NCI-H2029 (cell line): ENCODE results near the gene PRRX1.

Experiments
- DNase-seq: peaks from one replicate; lab custom pipeline; 2025; lab: John Stamatoyannopoulos, UW

PRRX1 gene

DNA sequence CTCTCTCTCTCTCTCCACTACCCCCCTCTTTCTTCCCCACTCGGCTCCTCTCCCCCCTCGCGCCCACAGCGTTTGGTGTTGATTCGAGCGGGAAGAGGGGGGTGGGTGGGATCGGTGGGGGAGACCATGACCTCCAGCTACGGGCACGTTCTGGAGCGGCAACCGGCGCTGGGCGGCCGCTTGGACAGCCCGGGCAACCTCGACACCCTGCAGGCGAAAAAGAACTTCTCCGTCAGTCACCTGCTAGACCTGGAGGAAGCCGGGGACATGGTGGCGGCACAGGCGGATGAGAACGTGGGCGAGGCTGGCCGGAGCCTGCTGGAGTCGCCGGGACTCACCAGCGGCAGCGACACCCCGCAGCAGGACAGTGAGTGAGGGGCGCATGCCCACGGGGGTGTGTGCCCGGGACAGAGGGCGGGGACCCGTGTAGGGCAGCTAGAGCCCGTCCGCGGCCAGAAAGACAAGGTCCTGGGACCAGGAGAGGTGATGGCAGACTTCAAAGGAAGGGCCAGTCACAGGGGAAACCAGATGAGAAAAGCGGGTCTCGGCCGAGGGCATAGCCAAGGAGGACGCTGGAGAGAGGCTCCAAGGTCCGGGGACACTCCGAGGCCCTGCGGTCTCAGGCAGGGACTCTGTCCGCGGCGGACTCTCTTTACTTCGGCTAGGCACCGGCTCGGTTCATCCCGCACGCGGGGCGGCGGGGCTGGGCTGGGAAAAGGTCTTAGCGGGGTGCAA is at the start of gene PRRX1:
TSS of gene PRRX1 (plus strand) at position 39 of the 735 bp plus-strand sequence. CDS start at position 127, 88 bp downstream.
- no peak for DNase-seq

DNA sequence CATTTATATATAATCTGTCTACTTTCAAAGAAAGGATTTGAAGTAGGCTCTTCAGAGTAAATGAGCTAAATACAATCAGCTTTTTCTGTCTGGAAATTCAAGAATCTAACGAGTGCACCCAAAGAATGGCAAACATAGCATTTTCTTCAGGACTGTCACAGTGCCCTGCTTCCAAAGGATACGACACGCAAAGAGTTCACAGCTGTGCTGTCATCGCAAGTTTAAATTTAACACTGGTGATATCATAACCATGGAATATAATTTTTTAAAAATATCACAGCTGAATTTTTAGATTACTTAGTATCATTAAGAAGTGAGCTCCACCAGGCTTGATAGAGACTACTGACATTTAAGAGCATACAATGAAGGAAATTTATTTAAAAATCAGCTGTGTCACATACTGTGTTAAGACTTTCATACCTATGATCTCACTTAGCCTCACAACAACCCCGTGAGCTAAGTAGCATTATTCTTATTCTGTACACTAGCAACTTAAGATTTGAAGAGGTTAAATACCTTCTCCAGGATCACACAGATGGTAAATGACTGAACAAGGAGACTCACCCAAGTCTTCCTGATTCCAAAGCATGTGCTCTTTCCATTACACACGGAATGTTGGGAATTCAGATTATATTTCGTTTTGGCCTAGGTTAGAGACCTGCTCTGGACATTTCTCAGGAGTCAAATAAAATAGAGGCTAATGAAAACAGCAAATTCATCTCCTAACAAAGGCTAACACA is 46.2 kb upstream of the PRRX1 start:
- DNase-seq = no peak

DNA sequence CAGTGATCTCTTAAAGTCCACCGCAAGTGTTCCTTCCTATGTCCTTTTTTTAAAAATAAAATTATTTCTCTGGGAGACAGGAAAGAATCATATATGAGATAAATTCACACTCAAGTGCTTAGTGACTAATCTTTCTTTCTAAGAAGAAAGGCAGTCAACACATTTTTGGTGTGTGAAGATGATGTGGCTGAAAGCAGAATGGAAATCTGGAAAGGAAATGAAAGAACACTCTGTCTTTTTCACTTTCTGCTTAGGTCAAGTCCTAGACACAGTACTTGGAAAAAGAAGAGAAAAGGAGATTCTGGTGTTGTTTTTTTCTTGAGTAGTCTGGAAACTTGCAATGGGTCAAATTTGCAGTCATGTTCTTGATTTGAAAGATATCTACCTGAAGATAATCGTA is 45.5 kb upstream of the PRRX1 start:
- no peak for DNase-seq

DNA sequence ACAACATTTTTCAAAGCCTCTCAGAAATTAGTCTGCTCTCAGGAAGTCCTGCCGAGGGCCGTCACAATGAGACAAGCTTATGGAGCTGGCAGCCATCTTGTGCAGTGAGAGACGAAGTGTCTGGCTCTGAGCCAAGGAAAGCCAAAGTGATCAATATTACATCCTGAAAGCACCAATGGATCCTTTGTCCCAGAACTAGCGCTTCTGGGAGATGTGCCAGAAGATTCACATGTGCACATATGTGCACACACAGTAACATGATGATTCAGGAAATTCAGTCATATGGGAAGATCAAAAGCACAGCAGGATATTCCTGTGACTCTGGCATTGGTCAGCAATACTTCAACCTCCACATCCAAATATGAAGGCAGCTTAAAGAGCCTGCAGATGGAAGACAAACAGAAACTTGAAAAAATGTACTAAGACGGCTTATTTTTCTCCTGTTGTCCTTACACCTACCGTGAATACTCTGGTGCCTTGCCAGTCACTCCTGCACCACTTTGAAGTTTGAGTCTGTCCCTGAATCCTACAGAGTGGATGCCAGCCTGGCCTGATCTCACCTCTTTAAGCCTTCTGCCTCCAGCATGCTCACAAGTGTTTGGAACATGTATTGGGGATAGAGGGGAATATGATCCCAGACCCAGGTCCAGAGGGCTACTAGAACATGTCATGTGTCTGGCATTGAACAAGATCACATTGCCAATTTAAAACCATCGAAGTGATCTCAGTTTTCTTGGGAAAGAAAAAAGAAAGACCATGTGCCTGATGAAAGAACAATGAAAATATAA is 44.5 kb upstream of the PRRX1 start:
- DNase-seq = no peak

DNA sequence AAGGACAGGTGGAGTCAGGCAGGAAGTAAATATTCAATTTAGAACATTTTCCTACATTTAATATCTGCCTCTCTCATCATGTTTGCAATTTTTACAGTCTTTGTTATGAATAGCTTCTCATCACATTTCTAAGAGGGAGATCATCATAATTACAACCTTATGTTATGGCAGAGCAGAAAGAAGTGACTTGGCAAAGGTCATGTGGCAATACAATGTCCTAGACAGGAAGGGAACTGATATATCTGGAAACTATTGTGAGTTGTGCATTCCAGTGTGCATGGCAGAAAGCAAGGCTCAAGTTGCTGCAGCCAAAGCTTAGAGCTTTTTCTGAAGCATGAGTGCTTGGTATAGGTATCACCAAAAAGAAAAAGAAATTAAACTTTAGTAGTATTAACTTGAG is 43.8 kb upstream of the PRRX1 start:
- no peak for DNase-seq

DNA sequence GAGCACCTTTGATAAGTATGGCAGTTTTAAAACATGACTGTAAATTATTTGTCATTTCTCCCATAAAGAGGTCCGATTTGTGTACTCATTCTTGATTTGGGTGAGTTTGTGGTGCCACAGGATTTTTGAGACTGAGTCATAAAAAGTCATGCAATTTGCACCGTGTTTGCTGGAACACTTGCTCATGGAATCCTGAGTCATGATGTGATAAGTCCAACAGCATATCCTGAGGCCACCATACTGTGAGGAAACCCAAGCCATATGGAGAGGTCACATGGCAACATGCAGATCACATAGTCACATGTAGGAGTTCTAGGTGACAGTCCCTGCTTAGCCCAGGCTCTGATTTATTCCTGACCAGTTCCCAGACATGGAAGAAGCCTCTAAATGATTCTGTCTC is 40.8 kb upstream of the PRRX1 start:
- DNase-seq = no peak

DNA sequence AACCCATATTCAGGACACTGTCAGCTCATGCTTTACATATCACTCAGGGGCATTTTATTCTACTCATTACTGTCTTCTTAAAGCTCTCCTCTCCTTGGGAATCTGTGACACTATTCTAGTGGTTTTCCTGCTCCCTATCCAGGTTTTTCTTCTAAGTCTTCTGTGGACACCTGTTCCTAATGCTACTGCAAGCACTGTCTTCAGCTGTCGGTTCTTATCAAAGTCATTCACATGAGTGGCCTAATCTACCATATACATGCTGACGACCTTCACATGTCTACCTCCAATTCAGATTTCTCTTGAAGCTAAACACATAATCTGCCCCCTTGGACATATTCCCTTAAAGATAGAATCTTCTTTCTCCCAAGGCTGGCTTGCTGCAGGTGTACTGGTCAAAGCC is 39.8 kb upstream of the PRRX1 start:
- no peak for DNase-seq

DNA sequence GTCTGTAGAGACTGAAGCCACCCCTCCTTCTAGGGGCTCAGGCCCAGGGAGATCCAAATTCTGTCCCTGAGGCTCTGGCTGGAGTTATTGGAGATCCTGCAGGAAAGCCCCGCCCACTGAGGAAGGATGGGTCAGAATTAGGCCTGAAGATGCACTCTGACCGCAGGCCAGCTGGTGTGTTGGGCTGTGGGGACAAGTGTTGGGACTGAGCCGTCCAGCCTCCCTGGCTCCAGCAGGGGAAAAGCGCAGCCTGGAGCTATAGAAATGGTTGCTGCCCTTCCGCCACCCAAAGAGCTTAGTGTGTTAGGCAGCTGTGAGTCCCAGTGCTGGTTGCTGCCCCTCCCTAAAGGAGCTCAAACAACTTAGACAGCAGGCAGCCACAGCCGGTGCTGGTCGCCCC is 33.0 kb upstream of the PRRX1 start:
- DNase-seq = no peak

DNA sequence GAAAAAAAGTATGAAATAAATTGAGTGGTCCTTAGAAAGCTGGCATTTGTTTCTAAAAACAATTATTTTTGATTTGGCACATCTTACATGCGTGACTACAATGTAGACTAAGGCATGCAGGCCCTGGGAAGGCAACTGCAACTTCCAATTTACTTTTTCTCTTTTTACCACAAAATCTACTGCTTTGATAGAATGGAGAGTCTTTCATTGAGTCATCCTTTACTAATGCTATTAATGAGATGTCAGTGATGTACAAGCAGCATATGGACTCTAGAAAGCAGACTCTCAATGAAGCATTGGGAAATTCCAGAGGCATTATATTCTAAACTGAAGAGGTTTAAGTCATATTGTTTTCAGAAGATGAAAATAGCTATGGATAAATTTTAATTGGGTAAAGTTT is 29.6 kb upstream of the PRRX1 start:
- DNase-seq = no peak

DNA sequence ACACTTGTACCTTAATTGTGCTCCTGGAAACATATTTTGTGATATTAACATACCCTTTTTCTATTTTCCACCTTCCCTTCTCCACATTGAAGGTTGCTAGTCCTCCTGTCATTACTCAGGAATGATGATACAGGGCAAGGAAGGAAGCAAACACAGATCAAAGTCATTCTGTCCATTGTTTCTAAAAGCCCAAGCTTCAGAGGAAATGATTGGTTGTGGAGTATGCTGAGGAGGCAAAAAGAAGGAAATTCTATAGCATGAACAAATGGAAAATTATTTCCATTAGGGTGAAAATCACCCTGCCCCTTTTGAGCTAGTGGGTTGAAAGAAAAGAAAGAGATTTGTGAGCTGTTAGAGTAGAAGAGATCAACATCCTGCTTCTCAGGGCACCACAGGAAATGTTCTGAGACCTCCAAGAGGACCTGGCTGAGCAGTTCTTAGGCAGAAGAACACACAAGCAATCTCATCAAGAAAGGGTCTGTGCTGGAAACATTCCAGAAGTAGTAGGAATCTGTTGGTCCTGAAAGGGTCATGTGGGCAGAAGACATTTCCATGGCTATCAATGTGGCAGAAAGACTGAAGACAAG is 29.0 kb upstream of the PRRX1 start:
- no peak for DNase-seq

DNA sequence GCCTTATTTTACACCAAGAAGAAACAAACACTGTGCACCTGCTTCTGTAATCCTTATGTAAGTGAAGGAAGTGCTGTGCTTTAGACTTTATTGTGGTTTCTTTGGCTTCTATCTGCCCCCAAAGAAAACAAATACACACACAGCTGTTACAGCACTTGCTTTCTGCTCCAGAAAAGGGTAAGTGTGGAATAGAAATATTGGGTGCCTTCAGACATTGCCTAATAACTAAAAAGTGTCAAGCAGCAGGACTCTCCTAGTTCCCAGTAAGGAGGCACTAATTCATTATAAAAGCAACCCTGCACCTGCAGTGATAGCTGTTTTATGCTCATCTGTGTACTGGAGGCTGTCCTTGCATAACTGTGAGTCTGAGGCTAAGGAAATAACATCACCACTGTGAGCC is 23.4 kb upstream of the PRRX1 start:
- DNase-seq = no peak

DNA sequence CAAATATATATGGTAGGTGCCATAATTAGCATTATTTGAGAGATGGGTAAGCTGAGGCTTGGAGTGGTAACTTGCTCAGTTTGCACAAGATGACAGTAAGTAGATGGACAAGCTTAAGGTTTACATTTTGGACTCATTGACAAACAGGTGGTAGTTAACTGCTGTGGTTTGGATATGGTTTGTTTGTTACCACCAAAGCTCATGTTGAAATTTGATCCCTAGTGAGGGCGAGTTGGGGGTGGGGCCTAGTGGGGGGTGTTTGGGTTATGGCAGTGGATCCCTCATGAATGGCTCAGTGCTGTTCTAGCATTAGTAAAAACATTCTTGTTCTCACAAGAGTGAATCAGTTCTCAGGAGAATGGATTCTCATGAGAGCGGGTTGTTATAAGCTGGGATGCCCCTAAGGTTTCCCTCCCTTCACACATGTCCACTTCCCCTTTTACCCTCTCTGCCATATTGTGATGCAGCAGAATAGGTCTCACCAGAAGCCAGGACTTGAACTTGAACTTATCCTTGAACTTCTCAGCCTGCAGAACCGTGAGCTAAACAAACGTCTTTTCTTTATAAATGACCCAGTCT is 6.6 kb upstream of the PRRX1 start:
- DNase-seq = no peak

DNA sequence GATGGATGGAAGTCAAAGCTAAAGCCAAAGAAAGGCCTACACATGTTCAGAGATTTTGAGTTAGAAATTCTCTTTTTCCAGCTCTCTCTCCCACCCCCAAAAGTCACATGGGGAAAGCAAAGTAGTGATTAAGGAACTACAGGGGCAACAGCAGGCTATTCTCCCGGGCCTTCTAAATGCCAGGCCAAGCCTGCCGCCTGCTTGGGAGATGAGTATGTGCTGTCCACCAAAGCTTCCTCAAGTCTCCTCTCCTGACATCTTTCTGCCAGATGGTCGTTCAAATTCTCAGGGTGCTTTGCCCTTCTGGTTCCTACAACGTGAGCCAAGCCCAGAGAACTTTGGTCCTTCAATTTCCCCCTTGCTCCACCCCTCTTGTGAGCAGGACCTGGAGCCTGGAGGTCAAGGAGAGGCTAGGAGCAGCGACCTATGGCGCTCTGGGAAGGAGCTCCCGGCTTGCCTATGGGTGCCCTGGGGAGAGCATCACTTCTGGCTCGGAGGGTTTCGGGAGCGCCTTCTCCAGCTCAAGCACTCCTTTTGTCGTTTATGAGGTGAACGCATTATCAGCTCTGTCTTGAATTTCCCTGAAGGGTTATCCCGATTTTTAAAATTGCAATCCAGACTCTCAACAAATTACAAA is 4.4 kb upstream of the PRRX1 start:
- no peak for DNase-seq

DNA sequence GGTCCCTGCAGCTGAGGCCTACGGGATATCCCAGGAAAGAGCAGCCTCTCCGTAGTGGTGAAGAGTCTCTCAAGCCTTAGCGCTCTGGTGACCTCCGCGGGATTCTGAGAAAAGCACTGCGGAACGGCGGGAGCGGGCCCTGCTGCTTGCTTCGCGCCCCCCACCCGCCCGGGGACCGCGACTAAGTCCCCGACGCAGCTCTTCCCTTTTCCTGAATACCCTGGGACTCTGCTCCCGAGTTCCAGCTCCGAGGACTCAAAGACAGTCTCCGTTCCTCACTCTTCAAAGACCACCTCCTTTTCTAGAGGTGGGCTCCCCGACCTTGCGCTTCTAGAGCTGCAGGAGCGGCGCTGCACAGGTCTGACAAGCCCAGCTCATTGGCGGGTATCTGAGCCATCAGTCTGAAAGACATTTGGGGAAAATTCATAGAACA is 3.6 kb upstream of the PRRX1 start:
- no peak for DNase-seq

DNA sequence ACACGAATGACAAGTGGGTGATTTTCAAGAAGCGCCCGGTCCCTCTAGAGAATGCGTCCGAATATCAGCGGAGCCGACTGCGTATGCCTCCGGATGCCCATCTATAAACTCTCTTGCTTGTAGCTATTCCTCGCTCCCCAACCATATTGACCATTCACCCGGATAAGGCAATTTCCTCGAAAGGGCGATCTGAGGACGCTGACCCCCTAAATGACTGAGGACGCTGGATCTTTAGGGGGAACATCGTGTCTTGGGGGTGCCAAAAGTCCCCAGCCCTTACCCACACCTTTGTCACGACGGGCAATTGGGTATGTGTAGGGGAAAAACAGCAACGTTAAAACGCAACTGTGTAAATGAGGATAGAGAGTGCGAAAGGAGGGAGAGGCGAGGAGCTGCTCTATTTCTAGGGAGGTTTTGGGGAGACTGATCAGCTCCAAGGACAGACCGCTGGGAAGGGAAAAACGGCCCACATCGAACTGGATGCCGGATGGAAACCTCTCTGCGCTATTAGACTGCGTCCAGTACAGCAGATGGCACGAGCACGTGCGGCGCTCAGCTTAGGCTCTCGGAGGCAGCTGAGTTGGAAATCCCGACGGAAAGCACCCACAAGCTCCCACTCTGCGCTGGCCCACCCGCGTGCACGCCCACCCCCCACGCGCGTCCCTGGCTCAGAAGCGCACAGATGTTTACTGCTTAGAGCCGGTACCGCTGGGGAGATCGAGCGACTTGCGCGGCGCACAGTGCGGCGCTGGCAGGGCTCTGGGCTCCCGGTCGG is 2.9 kb upstream of the PRRX1 start:
- DNase-seq = no peak

DNA sequence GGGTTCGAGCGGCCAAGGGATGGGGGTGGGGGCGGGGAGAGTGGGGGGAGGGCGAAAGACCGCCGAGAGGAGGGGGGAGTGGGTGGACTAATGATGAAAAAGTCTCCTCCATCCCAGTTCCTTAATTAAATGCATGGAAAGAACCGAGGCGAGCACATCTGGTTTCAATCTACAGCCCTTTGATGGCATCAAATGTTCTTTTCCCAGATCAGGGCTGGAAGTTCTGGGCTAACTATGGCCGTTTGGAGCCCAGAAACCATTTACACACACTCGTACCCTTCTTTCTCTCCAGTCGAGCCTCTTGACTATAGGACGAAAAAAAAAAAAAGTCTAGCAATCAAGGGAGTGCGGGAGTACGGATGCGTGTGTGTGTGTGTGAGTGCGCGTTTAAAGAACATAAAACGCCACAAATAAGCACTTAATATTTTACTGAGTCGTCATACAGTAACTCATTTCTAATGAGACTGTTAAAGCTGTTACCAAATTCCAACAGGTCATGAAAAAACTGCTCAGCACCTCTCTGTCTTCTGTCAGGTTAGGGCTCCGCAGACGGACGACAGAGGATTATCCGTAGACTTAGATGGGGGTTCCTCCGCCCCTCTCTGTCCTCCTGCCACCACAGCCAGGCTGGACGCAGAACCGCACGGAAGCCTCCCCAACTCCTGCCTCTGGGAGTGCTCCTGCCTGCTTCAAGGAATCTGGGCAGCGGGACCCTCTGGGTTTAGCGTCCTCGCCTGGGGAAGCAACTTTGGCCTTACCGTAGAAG is 2.1 kb upstream of the PRRX1 start:
- DNase-seq = no peak

DNA sequence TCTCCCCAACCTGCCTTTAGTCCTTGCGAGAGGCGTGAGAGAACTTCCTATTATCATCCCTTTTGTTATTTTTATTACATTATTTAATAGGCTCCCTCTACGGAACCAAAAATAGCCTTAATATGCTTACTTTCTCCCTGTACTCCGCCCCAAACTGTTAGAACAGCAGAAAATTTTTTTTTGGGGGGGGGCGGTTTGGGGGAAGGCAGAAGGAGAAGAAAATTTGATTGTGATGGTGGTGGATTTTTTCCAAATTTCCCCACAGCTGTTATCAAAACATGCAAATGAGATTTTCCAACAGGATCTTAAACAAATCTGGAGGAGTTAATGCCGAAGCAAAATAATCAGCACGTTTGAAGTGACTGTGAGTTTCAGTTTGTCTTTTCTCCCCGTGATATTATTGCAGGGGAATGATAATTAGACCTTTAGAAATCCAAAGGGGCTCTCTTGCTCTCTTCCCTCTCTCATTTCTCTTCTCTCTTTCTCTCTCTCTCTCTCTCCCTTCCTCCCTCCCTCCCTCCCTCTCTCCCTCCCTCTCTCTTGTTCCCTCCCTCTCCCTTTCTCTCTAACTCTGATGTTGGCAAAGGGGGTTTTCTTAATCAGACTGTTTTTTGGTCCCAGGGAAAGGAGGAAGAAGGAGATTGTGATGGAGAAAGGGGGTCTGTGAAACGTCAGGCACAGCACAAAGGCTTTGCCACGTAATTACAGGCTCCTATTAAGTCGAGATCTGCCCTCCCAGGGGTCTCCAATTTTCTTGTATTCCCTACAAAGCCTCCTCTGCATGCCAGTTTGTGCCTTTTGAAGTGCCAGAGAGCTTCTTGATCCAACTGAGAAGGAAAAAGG is 1.1 kb upstream of the PRRX1 start:
- no peak for DNase-seq

DNA sequence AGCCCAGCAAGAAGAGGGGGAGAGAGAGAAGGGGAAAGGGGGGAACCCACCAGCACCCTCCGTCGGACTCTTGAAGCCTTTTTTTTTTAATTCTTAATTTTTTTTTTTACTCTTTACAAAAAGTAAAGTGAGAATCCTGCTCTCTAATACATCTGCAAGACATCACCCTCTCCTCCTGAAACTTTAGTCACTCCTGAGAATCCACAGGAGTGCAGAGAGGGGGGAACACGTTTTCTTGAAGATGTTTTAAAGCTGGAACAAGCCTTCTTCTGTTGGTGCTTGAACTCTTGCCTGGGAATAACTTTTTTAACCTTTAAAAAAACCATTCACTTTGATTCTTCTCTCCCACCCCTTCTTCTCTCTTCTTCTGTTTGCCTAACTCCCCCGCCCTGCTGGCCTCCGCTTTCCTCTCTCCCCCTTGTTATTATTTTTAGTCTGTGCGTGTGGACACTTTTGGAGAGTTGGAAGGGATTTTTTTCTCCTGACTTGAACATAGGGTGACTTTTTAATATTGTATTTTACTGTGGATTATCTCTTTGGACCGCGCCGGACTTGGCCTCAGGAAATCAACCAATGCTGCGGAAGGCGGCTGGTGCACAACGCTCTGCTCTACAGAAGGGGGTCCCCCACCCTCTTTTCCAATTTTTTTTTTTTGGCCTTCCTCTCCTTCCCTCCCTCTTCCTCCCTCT is 383 bp upstream of the PRRX1 start:
- DNase-seq = no peak
